Suprapubic skin (tissue), 4 donors: ENCODE results near the gene TMEM106A. TPM values are rescaled to one million over a fixed set of nuclear protein-coding genes. Genes with fewer than 3 reads are reported as not detected.
"Not testable (repeated sequence)": the region's sequence is repeated elsewhere in the genome, so short reads cannot be mapped to it uniquely, and the experiment has no call there.

Experiments used
- DNase-seq, 2 donors: peaks; one replicate each; pipeline ENCODE4 v3.0.0-alpha.2; 2019; ENCODE audit warnings: low spot score in 2 of 2
- H3K27ac ChIP-seq: fragments of 200-600 bp; sonication (generic); one replicate; pipeline ENCODE4 v1.5.1; 2019
- H3K27me3 ChIP-seq: fragments of 200-600 bp; sonication (generic); one replicate; pipeline ENCODE4 v1.5.1; 2019
- H3K36me3 ChIP-seq: fragments of 200-600 bp; sonication (generic); one replicate; pipeline ENCODE4 v1.5.1; 2019
- H3K4me1 ChIP-seq: fragments of 200-600 bp; sonication (generic); one replicate; pipeline ENCODE4 v1.5.1; 2019
- H3K4me3 ChIP-seq: fragments of 200-600 bp; sonication (generic); one replicate; pipeline ENCODE4 v1.5.1; 2019; ENCODE audit warnings: mild to moderate bottlenecking
- H3K9me3 ChIP-seq: fragments of 200-600 bp; sonication (generic); one replicate; pipeline ENCODE4 v1.5.1; 2019
- EP300 ChIP-seq: sonication (generic); formaldehyde crosslinking; IDR thresholded peaks from one replicate; pipeline ENCODE4 v1.6.1; 2017; ENCODE audit warnings: antibody characterized with exemption
- POLR2A ChIP-seq, 2 donors: fragments of 450-650 bp; IDR thresholded peaks; one replicate each; pipeline ENCODE4 v1.6.1; 2017; ENCODE audit warnings: antibody characterized with exemption in 2 of 2, mild to moderate bottlenecking in 2 of 2, moderate library complexity in 2 of 2
- POLR2AphosphoS5 ChIP-seq, 3 donors: sonication (generic); formaldehyde crosslinking; IDR thresholded peaks; one replicate each; pipeline ENCODE4 v1.6.1; 2017; ENCODE audit warnings: antibody characterized with exemption in 3 of 3
- WGBS: methylation state at CpG from one replicate; pipeline ENCODE4 v1.1.5; 2018; 5-methylcytosine and 5-hydroxymethylcytosine counted together
- total RNA-seq, 4 donors: library from RNA; depleted of rRNA; stranded (reverse); fragments of >200 nt; gene quantifications; one replicate each; pipeline ENCODE4 v1.1.0, GENCODE V29; 2016
- TF ChIP-seq, protein P1 (sequence below), 2 donors: fragments of 200-600 bp in 1 of 2; fragments of 450-650 bp in 1 of 2; sonication (generic) in 1 of 2; IDR thresholded peaks; one replicate each; pipeline ENCODE4 v1.5.1; 2016 to 2019; ENCODE audit warnings: antibody characterized with exemption in 2 of 2, mild to moderate bottlenecking in 1 of 2, moderate library complexity in 1 of 2

TMEM106A gene
- total RNA-seq, 4 donors from 2014 or later = 1.2 to 3.5 (median 1.9) TPM

DNA sequence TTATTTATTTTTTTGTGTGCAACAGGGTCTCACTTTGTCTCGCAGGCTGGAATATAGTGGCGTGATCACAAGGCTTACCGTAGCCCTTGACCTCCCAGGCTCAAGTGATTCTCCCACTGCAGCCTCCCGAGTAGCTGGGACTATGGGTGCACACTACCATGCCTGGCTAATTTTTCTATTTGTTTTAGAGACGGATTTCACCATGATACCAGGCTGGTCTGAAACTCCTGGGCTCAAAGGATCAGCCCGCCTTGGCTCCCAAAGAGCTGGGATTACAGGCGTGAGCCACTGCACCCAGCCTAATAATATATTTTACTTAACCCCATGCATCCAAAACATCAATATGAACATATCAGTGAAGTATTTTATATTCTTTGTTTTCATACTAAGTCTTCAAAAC, 14.7 kb downstream of the TMEM106A start:
- WGBS = 89% methylated on average over 7 of the region's 7 CpGs
- no peak for TF ChIP-seq EP300
- no peak for TF ChIP-seq POLR2AphosphoS5 (IDR thresholded peaks at IDR 0.05)
- TF ChIP-seq POLR2A (IDR thresholded peaks at IDR 0.05) = no peak
- TF ChIP-seq, protein P1, sequence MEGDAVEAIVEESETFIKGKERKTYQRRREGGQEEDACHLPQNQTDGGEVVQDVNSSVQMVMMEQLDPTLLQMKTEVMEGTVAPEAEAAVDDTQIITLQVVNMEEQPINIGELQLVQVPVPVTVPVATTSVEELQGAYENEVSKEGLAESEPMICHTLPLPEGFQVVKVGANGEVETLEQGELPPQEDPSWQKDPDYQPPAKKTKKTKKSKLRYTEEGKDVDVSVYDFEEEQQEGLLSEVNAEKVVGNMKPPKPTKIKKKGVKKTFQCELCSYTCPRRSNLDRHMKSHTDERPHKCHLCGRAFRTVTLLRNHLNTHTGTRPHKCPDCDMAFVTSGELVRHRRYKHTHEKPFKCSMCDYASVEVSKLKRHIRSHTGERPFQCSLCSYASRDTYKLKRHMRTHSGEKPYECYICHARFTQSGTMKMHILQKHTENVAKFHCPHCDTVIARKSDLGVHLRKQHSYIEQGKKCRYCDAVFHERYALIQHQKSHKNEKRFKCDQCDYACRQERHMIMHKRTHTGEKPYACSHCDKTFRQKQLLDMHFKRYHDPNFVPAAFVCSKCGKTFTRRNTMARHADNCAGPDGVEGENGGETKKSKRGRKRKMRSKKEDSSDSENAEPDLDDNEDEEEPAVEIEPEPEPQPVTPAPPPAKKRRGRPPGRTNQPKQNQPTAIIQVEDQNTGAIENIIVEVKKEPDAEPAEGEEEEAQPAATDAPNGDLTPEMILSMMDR (IDR thresholded peaks at IDR 0.05) = no peak

DNA sequence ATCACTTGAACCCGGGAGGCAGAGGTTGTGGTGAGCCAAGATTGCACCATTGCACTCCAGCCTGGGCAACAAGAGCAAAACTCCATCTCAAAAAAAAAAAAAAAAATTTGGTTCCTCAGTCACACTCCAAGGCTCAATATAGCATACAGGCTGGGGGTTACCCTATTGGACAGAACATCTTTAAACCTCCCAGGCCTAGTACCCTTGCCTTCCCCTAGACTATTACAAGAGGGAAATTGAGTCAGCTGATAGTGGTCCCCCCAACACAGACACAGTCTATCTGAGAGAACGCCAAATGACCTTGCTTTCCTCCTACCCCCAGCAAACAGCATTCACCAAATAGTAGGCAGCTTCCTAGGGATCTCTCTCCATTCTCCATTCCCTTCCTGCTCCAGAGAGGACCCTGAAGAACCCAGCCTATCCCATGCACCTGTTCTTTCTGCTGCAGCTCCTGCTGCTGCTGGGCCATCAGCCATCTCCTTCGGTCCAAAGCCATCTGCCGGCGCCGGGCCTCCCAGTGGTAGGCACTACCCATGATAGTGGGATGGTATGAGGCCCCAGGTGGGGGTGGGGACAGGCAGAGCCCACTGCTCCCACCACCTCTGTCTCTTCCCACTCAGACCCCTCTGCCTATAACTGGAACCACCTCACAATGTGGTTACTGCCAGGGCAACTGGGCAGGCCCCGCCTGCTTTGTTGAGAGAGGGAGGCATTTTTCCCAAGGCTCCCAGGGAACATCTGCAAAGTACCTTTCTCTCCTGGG, 16.5 kb downstream of the TMEM106A start, which contains the start of gene CCDC200:
Gene CCDC200 (minus strand): TSS at position 604 of the 763 bp plus-strand sequence. CDS start 69 bp downstream, at position 535.
- H3K36me3 ChIP-seq, H3K27ac ChIP-seq, H3K4me1 ChIP-seq, H3K27me3 ChIP-seq, H3K9me3 ChIP-seq, DNase-seq, H3K4me3 ChIP-seq: not testable (repeated sequence)
- WGBS = no CpG with 5 or more reads among the region's 7 CpGs

More for the DNA sequence above, 14.7 kb downstream of the TMEM106A start:
- no peaks in the 10 kb centered on the region for H3K4me1 ChIP-seq
- no peaks in the 10 kb centered on the region for H3K9me3 ChIP-seq
- H3K27ac ChIP-seq = no peak overlapping the region
- no peaks in the 10 kb centered on the region for H3K27me3 ChIP-seq
- peak in 1 of 2 donors; percentile 26 for DNase-seq
- no peak overlapping the region for H3K4me3 ChIP-seq
- peaks cover 4% of the 10 kb centered on the region for H3K36me3 ChIP-seq

DNA sequence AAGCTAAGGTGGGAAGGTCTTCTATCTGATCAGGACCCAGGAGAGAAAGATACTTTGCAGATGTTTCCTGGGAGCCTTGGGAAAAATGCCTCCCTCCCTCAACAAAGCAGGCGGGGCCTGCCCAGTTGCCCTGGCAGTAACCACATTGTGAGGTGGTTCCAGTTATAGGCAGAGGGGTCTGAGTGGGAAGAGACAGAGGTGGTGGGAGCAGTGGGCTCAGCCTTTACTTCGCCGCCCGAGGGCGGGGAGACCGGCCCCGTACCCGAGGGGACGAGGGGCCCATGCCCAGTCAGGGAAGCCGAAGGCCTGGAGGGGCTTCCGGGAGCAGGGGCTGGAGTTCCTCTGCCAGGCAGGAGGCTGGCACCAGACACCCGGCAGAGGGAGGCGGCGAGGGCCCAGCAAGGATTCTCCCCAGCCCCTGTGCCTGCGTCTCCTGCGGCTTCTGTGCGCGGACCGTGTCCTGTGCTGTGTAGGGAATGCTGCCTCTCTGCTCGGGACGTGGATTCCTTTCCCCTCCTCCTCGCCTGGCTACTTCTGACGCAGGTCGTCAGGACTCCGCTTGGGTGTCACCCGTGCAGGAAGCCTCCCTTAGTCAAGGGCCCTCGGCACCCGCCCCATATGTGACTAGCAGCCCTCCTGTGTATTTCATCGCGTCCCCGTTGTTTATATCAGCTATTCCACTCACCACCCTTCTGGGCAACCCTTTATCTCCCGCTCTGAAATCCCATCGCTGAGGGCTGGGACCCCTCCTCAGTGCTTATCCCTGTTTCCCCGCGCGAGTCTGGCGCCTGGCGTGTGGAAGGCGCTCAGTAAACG, 19.7 kb downstream of the TMEM106A start:
- WGBS = 68% methylated on average over 13 of the region's 40 CpGs
- H3K9me3 ChIP-seq, H3K36me3 ChIP-seq, H3K27me3 ChIP-seq, H3K4me1 ChIP-seq: not testable (repeated sequence)
- peak overlapping the region; percentile 7 for H3K4me3 ChIP-seq
- peak; percentile 29 to 46 for DNase-seq
- peak overlapping the region; percentile 1 for H3K27ac ChIP-seq

DNA sequence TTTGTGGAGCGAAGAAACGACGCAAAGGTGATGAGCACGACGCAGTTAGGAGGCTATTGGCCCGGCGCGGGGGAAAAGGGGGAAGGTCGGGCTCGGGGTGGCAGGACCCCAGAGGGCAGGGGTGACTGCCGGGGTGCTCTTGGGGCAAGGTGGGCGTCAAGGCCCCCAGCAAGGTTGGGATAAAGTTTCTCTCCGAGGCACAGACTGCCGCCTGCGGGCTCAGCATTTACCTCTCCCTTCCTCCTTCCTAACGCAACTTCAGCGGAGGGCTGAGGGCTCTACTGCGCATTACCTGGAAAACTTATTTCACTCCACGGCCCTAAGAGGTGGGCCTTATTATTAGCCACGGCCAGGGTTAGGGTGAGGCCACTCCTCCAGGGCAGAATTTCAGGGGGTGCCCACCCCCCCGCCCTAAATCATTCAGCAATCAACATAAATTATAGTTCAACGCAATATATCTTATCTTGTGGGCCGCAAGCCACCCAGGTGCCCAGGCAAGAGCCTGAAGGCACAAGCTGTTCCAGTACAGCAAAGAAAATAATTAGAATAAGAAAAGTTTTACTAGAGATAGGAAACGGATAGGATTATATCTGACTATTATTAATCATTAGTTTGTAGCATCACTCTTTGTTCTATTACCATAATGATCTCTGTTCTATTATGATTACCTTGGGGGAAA, 20.5 kb downstream of the TMEM106A start:
- H3K4me1 ChIP-seq, H3K9me3 ChIP-seq, H3K36me3 ChIP-seq, H3K27me3 ChIP-seq: not testable (repeated sequence)
- 64% methylated on average over 19 of the region's 24 CpGs for WGBS
- DNase-seq = peak; percentile 86 to 89
- peak overlapping the region; percentile 1 for H3K27ac ChIP-seq
- H3K4me3 ChIP-seq = peak overlapping the region; percentile 7

DNA sequence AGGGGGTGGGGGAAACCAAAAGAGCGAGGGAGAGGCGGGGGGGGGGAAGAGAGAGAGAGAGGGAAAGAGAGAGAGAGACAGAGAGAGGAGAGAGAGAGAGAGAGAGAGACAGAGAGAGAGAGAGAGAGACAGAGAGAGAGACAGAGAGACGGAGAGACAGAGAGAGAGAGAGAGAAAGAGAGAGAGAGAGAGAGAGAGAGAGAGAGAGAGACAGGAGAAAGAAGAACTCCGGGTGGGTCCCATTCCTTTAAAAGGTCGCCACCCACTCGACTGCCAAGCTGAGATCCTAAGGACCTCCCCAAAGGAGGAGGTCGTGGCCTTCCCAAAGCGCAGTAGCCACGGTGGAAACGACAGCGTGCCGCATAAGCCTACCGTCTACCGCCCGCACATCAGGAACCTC, 21.6 kb downstream of the TMEM106A start:
- not testable (repeated sequence) for H3K4me3 ChIP-seq, H3K4me1 ChIP-seq, H3K9me3 ChIP-seq, DNase-seq, H3K27ac ChIP-seq, H3K36me3 ChIP-seq, H3K27me3 ChIP-seq
- no CpG with 5 or more reads among the region's 15 CpGs for WGBS

DNA sequence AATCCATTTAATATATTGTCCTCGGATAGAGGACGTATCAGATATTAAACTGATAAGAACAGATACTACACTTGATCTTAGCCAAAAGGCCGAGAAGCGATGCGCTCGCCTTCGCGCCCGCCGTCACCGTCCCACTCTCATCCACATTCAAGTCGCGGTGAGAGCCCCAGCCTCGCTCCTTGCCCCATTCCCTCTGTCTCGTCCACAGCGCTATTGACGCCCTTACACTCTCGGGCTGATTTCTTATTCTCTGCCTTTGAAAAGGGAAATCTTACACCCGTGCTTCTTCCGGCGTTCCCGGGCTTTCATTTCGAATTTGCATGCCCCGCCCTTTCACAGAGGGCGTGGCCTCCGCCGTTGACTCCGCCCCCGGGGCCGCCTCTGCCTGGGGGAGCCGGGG, 22.2 kb downstream of the TMEM106A start, which contains the start of gene RNU2-1:
Gene RNU2-1 (minus strand): TSS at position 101 of the 400 bp plus-strand sequence.
- H3K27me3 ChIP-seq, H3K4me3 ChIP-seq, H3K27ac ChIP-seq, H3K36me3 ChIP-seq, H3K9me3 ChIP-seq, DNase-seq, H3K4me1 ChIP-seq: not testable (repeated sequence)
- no CpG with 5 or more reads among the region's 31 CpGs for WGBS

DNA sequence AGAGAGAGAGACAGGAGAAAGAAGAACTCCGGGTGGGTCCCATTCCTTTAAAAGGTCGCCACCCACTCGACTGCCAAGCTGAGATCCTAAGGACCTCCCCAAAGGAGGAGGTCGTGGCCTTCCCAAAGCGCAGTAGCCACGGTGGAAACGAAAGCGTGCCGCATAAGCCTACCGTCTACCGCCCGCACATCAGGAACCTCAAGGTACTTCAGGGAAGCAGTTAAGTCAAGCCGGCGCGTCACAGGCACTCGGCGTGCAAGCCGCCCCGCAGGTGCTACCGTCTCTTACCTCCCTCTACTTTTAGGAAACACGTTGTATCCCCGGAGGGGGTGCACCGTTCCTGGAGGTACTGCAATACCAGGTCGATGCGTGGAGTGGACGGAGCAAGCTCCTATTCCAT, 27.9 kb downstream of the TMEM106A start:
- not testable (repeated sequence) for H3K27me3 ChIP-seq, H3K27ac ChIP-seq, H3K4me3 ChIP-seq, DNase-seq, H3K36me3 ChIP-seq, H3K4me1 ChIP-seq, H3K9me3 ChIP-seq
- no CpG with 5 or more reads among the region's 26 CpGs for WGBS

DNA sequence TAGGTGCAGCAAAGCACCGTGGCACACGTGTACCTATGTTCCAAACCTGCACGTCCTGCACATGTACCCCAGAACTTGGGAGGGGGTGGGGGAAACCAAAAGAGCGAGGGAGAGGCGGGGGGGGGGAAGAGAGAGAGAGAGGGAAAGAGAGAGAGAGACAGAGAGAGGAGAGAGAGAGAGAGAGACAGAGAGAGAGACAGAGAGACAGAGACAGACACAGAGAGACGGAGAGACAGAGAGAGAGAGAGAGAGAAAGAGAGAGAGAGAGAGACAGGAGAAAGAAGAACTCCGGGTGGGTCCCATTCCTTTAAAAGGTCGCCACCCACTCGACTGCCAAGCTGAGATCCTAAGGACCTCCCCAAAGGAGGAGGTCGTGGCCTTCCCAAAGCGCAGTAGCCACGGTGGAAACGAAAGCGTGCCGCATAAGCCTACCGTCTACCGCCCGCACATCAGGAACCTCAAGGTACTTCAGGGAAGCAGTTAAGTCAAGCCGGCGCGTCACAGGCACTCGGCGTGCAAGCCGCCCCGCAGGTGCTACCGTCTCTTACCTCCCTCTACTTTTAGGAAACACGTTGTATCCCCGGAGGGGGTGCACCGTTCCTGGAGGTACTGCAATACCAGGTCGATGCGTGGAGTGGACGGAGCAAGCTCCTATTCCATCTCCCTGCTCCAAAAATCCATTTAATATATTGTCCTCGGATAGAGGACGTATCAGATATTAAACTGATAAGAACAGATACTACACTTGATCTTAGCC, 29.1 kb downstream of the TMEM106A start:
- H3K27me3 ChIP-seq, H3K9me3 ChIP-seq, H3K4me1 ChIP-seq, H3K27ac ChIP-seq, H3K36me3 ChIP-seq, H3K4me3 ChIP-seq, DNase-seq: not testable (repeated sequence)
- WGBS = no CpG with 5 or more reads among the region's 34 CpGs

DNA sequence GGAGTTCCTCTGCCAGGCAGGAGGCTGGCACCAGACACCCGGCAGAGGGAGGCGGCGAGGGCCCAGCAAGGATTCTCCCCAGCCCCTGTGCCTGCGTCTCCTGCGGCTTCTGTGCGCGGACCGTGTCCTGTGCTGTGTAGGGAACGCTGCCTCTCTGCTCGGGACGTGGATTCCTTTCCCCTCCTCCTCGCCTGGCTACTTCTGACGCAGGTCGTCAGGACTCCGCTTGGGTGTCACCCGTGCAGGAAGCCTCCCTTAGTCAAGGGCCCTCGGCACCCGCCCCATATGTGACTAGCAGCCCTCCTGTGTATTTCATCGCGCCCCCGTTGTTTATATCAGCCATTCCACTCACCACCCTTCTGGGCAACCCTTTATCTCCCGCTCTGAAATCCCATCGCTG, 34.8 kb downstream of the TMEM106A start:
- H3K4me1 ChIP-seq, H3K36me3 ChIP-seq, DNase-seq, H3K27me3 ChIP-seq, H3K9me3 ChIP-seq: not testable (repeated sequence)
- Histone ChIP-seq H3K4me3 (peak overlapping the region; percentile 38), H3K27ac (peak overlapping the region; percentile 76)
- 19% methylated on average over 18 of the region's 23 CpGs for WGBS
